ES-I3 (cell line): ENCODE data around the gene CACNA1C.

Source experiments
- H3K36me3 ChIP-seq: 2 replicates; pipeline ENCODE4 v1.6.1; 2013; ENCODE audit warnings: mild to moderate bottlenecking, low read length, control low read depth, moderate library complexity; ENCODE audit not compliant: insufficient read depth
- H3K4me1 ChIP-seq: 2 replicates; pipeline ENCODE4 v1.6.1; 2013; ENCODE audit warnings: mild to moderate bottlenecking, control low read depth, low read length; ENCODE audit not compliant: insufficient read depth
- H3K9ac ChIP-seq: 2 replicates; pipeline ENCODE4 v1.6.1; 2013; ENCODE audit warnings: low read depth, mild to moderate bottlenecking, low read length, moderate library complexity
- H3K9me3 ChIP-seq: 2 replicates; pipeline ENCODE4 v1.6.1; 2013; ENCODE audit warnings: mild to moderate bottlenecking, low read length, moderate library complexity; ENCODE audit not compliant: control insufficient read depth, insufficient read depth

The CACNA1C gene

GRCh38 chr12:2589381-2589780 lies 536.6 kb downstream of the CACNA1C start:
- H3K9me3 ChIP-seq = 0 out of 2 replicates have a peak, but pooled peaks cover 3% of the 10 kb centered on the region
- peaks cover 4% of the 10 kb centered on the region; the same call in 1 of the 2 replicates for H3K4me1 ChIP-seq
- H3K9ac ChIP-seq = no peak overlapping the region
- no peaks in the 10 kb centered on the region for H3K36me3 ChIP-seq

GRCh38 chr12:2593045-2593444 lies 540.3 kb downstream of the CACNA1C start:
- H3K9ac ChIP-seq = no peak overlapping the region
- no peaks in the 10 kb centered on the region for H3K36me3 ChIP-seq
- 0 out of 2 replicates have a peak, but pooled peaks cover 3% of the 10 kb centered on the region for H3K9me3 ChIP-seq
- no peaks in the 10 kb centered on the region for H3K4me1 ChIP-seq

GRCh38 chr12:2596441-2596840 lies 543.7 kb downstream of the CACNA1C start:
- 0 out of 2 replicates have a peak, but pooled peaks cover 3% of the 10 kb centered on the region for H3K9me3 ChIP-seq
- H3K4me1 ChIP-seq = no peaks in the 10 kb centered on the region
- no peaks in the 10 kb centered on the region for H3K36me3 ChIP-seq
- no peak overlapping the region for H3K9ac ChIP-seq

GRCh38 chr12:2605301-2605700 lies 552.5 kb downstream of the CACNA1C start:
- Histone ChIP-seq H3K4me1 (peaks cover 4% of the 10 kb centered on the region; the same call in 1 of the 2 replicates), H3K9ac (no peak overlapping the region), H3K36me3 (no peaks in the 10 kb centered on the region), H3K9me3 (no peaks in the 10 kb centered on the region)

- Histone ChIP-seq H3K36me3 (no peaks in the 10 kb centered on the region), H3K9me3 (no peaks in the 10 kb centered on the region), H3K4me1 (peaks cover 4% of the 10 kb centered on the region; the same call in 1 of the 2 replicates), H3K9ac (no peak overlapping the region)
Measured at GRCh38 chr12:2606186-2606910, 553.6 kb downstream of the CACNA1C start.

- no peaks in the 10 kb centered on the region for H3K36me3 ChIP-seq
- no peaks in the 10 kb centered on the region for H3K4me1 ChIP-seq
- H3K9me3 ChIP-seq = no peaks in the 10 kb centered on the region
- no peak overlapping the region for H3K9ac ChIP-seq
Measured at GRCh38 chr12:2607881-2608607, 555.3 kb downstream of the CACNA1C start.

- no peaks in the 10 kb centered on the region for H3K4me1 ChIP-seq
Measured at GRCh38 chr12:2608608-2608945, 555.8 kb downstream of the CACNA1C start.

GRCh38 chr12:2609020-2609419 lies 556.2 kb downstream of the CACNA1C start:
- Histone ChIP-seq H3K36me3 (no peaks in the 10 kb centered on the region), H3K9me3 (no peaks in the 10 kb centered on the region), H3K4me1 (no peaks in the 10 kb centered on the region), H3K9ac (no peak overlapping the region)

More at GRCh38 chr12:2608608-2608945, 555.8 kb downstream of the CACNA1C start:
- no peak overlapping the region for H3K9ac ChIP-seq
- H3K9me3 ChIP-seq = no peaks in the 10 kb centered on the region
- no peaks in the 10 kb centered on the region for H3K36me3 ChIP-seq

- no peaks in the 10 kb centered on the region for H3K4me1 ChIP-seq
- H3K9ac ChIP-seq = no peak overlapping the region
- no peaks in the 10 kb centered on the region for H3K9me3 ChIP-seq
- H3K36me3 ChIP-seq = no peaks in the 10 kb centered on the region
Measured at GRCh38 chr12:2610358-2610757, 557.6 kb downstream of the CACNA1C start.

- H3K9ac ChIP-seq = no peak overlapping the region
- no peaks in the 10 kb centered on the region for H3K9me3 ChIP-seq
- H3K4me1 ChIP-seq = no peaks in the 10 kb centered on the region
- no peaks in the 10 kb centered on the region for H3K36me3 ChIP-seq
Measured at GRCh38 chr12:2613326-2614073, 560.7 kb downstream of the CACNA1C start.

GRCh38 chr12:2614341-2614740 lies 561.6 kb downstream of the CACNA1C start:
- H3K4me1 ChIP-seq = no peaks in the 10 kb centered on the region
- no peak overlapping the region for H3K9ac ChIP-seq
- no peaks in the 10 kb centered on the region for H3K36me3 ChIP-seq
- no peaks in the 10 kb centered on the region for H3K9me3 ChIP-seq

- H3K36me3 ChIP-seq = no peaks in the 10 kb centered on the region
- no peaks in the 10 kb centered on the region for H3K9me3 ChIP-seq
- H3K9ac ChIP-seq = no peak overlapping the region
- no peaks in the 10 kb centered on the region for H3K4me1 ChIP-seq
Measured at GRCh38 chr12:2615665-2616402, 563.0 kb downstream of the CACNA1C start.

- H3K9ac ChIP-seq = no peak overlapping the region
- no peaks in the 10 kb centered on the region for H3K36me3 ChIP-seq
- H3K9me3 ChIP-seq = no peaks in the 10 kb centered on the region
- no peaks in the 10 kb centered on the region for H3K4me1 ChIP-seq
Measured at GRCh38 chr12:2616763-2617162, 564.0 kb downstream of the CACNA1C start.

- Histone ChIP-seq H3K9me3 (no peaks in the 10 kb centered on the region), H3K36me3 (no peaks in the 10 kb centered on the region), H3K4me1 (no peaks in the 10 kb centered on the region), H3K9ac (no peak overlapping the region)
Measured at GRCh38 chr12:2617365-2617764, 564.6 kb downstream of the CACNA1C start.
